Esophagus muscularis mucosa (tissue), 4 donors: ENCODE results near the gene PANX2. TPM values are rescaled to one million over a fixed set of nuclear protein-coding genes. Genes with fewer than 3 reads are reported as not detected.

Experiments
- DNase-seq: peaks from one replicate; pipeline ENCODE4 v3.0.0-alpha.2; 2017; ENCODE audit errors: extremely low spot score
- H3K27ac ChIP-seq, 4 donors: fragments of 200-600 bp; sonication (generic); replicated peaks in 1 of 4; 1 replicate in 3 of 4; 2 replicates in 1 of 4; pipeline ENCODE4 v1.5.1; 2016 to 2019; ENCODE audit warnings: mild to moderate bottlenecking in 1 of 4
- H3K27me3 ChIP-seq, 4 donors: fragments of 200-600 bp; sonication (generic); one replicate each; pipeline versions ENCODE4 v1.5.1 to v1.6.0; 2016 to 2019
- H3K36me3 ChIP-seq, 4 donors: fragments of 200-600 bp; sonication (generic); one replicate each; pipeline ENCODE4 v1.5.1; 2016 to 2019
- H3K4me1 ChIP-seq, 4 donors: fragments of 200-600 bp; sonication (generic); one replicate each; pipeline ENCODE4 v1.5.1; 2016 to 2019
- H3K4me3 ChIP-seq, 4 donors: fragments of 200-600 bp; sonication (generic); 1 replicate in 2 of 4; 2 replicates in 2 of 4; pipeline ENCODE4 v1.5.1; 2016 to 2019; ENCODE audit warnings: mild to moderate bottlenecking in 4 of 4, moderate library complexity in 1 of 4
- H3K9me3 ChIP-seq, 4 donors: fragments of 200-600 bp; sonication (generic); 1 replicate in 3 of 4; 2 replicates in 1 of 4; pipeline ENCODE4 v1.5.1; 2016 to 2019
- EP300 ChIP-seq: sonication (generic); formaldehyde crosslinking; IDR thresholded peaks from one replicate; pipeline ENCODE4 v1.6.1; 2017; ENCODE audit warnings: antibody characterized with exemption
- POLR2A ChIP-seq: fragments of 450-650 bp; IDR thresholded peaks from one replicate; pipeline ENCODE4 v1.6.1; 2017; ENCODE audit warnings: antibody characterized with exemption, moderate library complexity, mild to moderate bottlenecking, low read depth
- POLR2AphosphoS5 ChIP-seq, 2 donors: sonication (generic); formaldehyde crosslinking; IDR thresholded peaks; one replicate each; pipeline ENCODE4 v1.6.1; 2017; ENCODE audit warnings: antibody characterized with exemption in 2 of 2
- WGBS: methylation state at CpG from one replicate; pipeline ENCODE4 v1.1.5; 2018; 5-methylcytosine and 5-hydroxymethylcytosine counted together
- intact Hi-C: fragments of 100-400 bp; cut with DNase I; formaldehyde crosslinking; loops from one replicate; pipeline ENCODE4 v1.15.1; 2023
- total RNA-seq, 4 donors: library from RNA; depleted of rRNA; stranded (reverse); fragments of >200 nt; gene quantifications; one replicate each; pipeline versions ENCODE4 v1.1.0 to v1.2.1, GENCODE V29; 2016
- TF ChIP-seq, protein P1 (sequence below), 3 experiments: fragments of 200-600 bp in 2 of 3; fragments of 450-650 bp in 1 of 3; sonication (generic) in 2 of 3; IDR thresholded peaks; one replicate each; pipeline ENCODE4 v1.5.1; 2017 to 2019; ENCODE audit warnings: antibody characterized with exemption in 3 of 3, mild to moderate bottlenecking in 2 of 3, moderate library complexity in 1 of 3

The PANX2 gene
- total RNA-seq, 4 donors from 2014 or later, result 0.33 to 1.0 (median 0.56) TPM

DNA sequence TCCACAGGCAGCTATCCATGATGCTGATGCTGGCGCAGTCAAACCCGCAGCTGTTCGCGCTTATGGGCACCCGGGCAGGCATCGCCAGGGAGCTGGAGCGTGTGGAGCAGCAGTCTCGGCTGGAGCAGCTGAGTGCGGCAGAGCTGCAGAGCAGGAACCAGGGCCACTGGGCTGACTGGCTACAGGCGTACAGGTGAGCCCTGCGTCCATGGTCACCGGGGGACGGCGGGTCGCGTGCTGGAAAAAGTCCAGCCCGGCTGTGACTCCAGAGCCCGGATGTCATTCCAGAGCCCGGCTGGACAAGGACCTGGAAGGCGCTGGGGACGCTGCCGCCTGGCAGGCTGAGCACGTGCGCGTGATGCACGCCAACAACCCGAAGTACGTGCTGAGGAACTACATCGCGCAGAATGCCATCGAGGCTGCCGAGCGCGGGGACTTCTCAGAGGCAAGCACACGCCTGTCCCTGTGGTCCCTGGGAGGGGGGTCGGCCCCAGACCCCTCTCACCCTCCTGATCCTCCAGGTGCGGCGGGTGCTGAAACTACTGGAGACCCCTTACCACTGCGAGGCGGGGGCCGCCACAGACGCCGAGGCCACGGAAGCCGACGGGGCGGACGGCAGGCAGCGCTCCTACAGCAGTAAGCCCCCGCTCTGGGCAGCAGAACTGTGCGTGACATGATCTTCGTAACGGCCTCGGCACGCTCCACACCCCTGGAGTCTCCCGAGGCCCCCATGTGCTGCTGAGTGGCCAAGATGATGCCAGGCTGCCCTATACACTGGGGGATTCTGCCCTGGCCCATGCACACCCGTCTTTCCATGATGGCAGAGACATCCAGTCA is 46.4 kb downstream of the PANX2 start:
- intact Hi-C loops, result no loop called here
- Histone ChIP-seq H3K36me3 (peaks cover 54 to 98% (median 94%) of the 10 kb centered on the region in 4 donors), H3K4me3 (no peak overlapping the region), H3K27me3 (no peaks in the 10 kb centered on the region), H3K9me3 (no peaks in the 10 kb centered on the region), H3K4me1 (peaks cover 6 to 18% (median 12%) of the 10 kb centered on the region in 4 donors), H3K27ac (no peak overlapping the region)
- WGBS, result 94% methylated on average over 30 of the region's 57 CpGs
- TF ChIP-seq POLR2A, result no peak
- no peak for TF ChIP-seq POLR2AphosphoS5 (IDR thresholded peaks at IDR 0.05)
- TF ChIP-seq, protein P1, sequence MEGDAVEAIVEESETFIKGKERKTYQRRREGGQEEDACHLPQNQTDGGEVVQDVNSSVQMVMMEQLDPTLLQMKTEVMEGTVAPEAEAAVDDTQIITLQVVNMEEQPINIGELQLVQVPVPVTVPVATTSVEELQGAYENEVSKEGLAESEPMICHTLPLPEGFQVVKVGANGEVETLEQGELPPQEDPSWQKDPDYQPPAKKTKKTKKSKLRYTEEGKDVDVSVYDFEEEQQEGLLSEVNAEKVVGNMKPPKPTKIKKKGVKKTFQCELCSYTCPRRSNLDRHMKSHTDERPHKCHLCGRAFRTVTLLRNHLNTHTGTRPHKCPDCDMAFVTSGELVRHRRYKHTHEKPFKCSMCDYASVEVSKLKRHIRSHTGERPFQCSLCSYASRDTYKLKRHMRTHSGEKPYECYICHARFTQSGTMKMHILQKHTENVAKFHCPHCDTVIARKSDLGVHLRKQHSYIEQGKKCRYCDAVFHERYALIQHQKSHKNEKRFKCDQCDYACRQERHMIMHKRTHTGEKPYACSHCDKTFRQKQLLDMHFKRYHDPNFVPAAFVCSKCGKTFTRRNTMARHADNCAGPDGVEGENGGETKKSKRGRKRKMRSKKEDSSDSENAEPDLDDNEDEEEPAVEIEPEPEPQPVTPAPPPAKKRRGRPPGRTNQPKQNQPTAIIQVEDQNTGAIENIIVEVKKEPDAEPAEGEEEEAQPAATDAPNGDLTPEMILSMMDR (IDR thresholded peaks at IDR 0.05), result no peak
- TF ChIP-seq EP300, result no peak
- DNase-seq, result no peak

DNA sequence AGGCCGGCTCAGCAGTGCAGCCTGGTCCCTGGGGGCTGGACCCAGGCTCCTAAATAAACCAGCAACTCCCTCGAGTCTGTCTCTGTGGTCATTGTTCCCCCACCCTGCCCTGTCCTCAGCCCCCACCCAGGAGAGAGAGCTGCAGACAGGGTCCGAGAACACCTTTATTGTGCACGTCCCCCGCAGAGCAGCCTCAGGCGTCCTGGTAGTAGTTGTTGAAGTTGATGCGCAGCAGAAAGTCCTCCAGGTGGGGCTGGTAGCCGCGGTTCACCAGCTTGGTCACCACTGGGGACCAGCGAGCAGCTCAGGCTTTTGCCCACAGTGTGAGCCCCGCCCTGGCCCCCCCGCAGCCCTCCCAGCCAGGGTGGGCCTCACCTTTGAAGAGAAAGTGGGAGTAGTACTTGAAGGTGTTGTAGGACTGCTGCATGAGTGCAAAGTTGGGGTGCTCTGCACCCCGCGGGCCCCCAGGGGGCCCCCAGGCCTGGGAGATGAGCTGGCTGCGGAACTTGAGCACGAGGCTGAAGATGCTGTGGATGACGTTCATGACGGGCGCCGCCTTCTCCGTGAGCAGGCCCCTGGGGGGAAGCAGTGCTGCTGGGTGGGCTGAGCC is 47.1 kb downstream of the PANX2 start:
- intact Hi-C loops, result no loop called here
- H3K9me3 ChIP-seq, result no peaks in the 10 kb centered on the region
- H3K4me3 ChIP-seq, result no peak overlapping the region
- H3K27ac ChIP-seq, result no peak overlapping the region
- H3K4me1 ChIP-seq, result peaks cover 6 to 18% (median 12%) of the 10 kb centered on the region in 4 donors
- H3K36me3 ChIP-seq, result peaks cover 51 to 98% (median 94%) of the 10 kb centered on the region in 4 donors
- TF ChIP-seq, protein P1 (IDR thresholded peaks at IDR 0.05), result no peak
- TF ChIP-seq POLR2AphosphoS5 (IDR thresholded peaks at IDR 0.05) (no peak), POLR2A (no peak), EP300 (no peak)
- 84% methylated on average over 19 of the region's 21 CpGs for WGBS
- DNase-seq, result no peak
- H3K27me3 ChIP-seq, result no peaks in the 10 kb centered on the region

DNA sequence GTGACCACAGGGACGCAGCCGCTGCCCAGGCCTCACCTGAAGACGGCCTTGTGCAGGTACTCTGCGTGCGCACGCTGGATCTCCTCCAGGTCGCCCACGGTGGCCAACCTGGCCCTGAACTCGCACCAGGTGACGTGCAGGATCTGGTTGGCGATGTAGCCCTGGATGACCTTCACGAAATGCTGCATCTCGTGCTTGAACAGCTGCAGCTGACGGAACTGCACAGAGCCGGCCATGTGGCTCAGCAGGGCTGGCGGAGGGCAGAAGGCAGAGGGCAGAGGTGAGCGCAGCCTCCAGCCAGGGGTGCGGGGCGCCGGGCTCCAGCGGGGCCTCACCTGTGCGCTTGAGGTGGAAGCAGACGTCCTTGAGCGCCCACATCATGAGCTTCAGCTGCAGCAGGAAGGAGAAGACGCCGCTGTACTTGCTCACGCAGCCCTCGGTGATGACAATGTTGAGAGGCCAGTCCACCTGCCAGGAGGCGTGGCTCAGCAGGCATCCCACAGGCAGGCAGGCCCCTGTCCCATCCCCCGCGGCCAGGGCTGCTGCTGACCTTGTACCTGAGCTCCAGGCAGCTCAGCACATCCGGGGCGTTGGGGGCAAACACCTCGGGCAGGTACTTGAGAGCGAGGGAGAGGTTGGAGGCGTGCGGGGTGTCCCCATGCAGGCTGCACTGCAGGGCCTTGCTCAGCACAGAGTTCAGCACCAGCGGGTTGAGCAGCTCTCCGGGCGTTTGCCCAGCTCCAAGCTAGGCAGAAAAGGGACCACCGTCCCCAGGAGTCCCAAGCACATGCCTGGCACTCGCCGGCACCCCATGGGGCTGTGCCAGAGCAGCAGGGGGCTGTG is 47.8 kb downstream of the PANX2 start:
- H3K9me3 ChIP-seq, result no peaks in the 10 kb centered on the region
- H3K27me3 ChIP-seq, result no peaks in the 10 kb centered on the region
- TF ChIP-seq, protein P1 (IDR thresholded peaks at IDR 0.05), result no peak
- TF ChIP-seq EP300, result no peak
- no peak overlapping the region for H3K4me3 ChIP-seq
- peaks cover 56 to 98% (median 95%) of the 10 kb centered on the region in 4 donors for H3K36me3 ChIP-seq
- 70% methylated on average over 2 of the region's 43 CpGs for WGBS
- intact Hi-C loops, result no loop called here
- no peak overlapping the region for H3K27ac ChIP-seq
- H3K4me1 ChIP-seq, result peaks cover 6 to 18% (median 12%) of the 10 kb centered on the region in 4 donors
- DNase-seq, result no peak

DNA sequence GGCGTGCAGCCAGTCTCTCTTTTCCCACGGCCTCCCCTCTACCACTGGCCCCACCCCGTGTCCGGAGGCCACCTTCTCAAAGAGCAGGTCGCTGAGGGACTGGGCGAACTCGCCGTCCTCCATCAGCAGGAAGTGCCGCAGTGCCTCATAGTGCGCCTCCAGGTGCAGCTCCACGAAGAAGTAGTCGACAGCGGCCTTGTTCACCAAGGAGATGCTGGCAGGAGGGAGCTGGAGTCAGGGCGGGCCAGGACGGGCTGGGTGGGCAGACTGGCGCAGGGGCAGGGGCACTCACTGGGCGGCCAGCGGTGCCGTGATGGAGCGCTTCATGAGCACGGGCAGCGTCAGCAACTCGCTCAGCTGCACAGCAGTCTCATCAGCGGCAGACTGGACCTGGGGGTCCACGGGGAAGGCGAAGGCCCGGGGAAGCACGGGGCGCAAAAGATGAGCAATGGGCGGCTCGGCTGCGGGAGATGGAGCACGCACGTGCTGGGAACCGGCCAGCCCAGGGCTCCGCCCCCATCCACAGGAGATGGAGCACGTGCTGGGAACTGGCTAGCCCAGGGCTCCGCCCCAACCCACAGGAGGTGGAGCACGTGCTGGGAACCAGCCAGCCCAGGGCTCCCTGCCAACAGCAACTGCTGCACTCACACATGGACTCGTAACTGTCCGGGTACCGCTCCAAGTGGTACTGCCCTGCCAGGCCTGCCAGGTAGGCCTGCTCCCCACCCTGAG is 48.6 kb downstream of the PANX2 start:
- H3K36me3 ChIP-seq, result peaks cover 62 to 98% (median 97%) of the 10 kb centered on the region in 4 donors
- peak overlapping the region in 1 of 4 donors; percentile 48 for H3K27ac ChIP-seq
- no peaks in the 10 kb centered on the region for H3K27me3 ChIP-seq
- H3K4me1 ChIP-seq, result peaks cover 6 to 12% (median 10%) of the 10 kb centered on the region in 4 donors
- H3K4me3 ChIP-seq, result no peak overlapping the region
- no peak for DNase-seq
- peak; percentile 55 to 63 for TF ChIP-seq POLR2AphosphoS5 (IDR thresholded peaks at IDR 0.05)
- TF ChIP-seq, protein P1 (IDR thresholded peaks at IDR 0.05), result no peak
- no peaks in the 10 kb centered on the region for H3K9me3 ChIP-seq
- intact Hi-C loops, result no loop called here
- WGBS, result 65% methylated on average over 35 of the region's 42 CpGs
